Measurements from ENCODE around the gene HP1BP3. TPM values are rescaled to one million over a fixed set of nuclear protein-coding genes. Genes with fewer than 3 reads are reported as not detected.

The HP1BP3 gene
- total RNA-seq, 1 experiment from 2014 or later: 207 TPM

GRCh38 chr1:20699558-20699957 is 87.5 kb downstream of the HP1BP3 start:
- BruUV-seq (replicated peaks): no TSS peak
- Histone ChIP-seq H3K9me3 (ENCODE audit: control insufficient read depth in 1 of 2, insufficient read depth in 1 of 2, low read depth in 1 of 2, low read length in 2 of 2) (no peaks in the 10 kb centered on the region), H3K4me1 (ENCODE audit: control insufficient read depth in 1 of 2, insufficient read depth in 2 of 2, low read length in 2 of 2) (peaks cover 25 to 39% of the 10 kb centered on the region in 2 experiments), H4K20me1 (ENCODE audit: insufficient read depth) (no peaks in the 10 kb centered on the region), H3K9ac (ENCODE audit: low read length) (no peak overlapping the region), H3K36me3 (ENCODE audit: control insufficient read depth in 1 of 2, insufficient read depth in 2 of 2, low read length in 2 of 2) (no peaks in the 10 kb centered on the region), H3K79me2 (ENCODE audit: insufficient read depth, low read length) (no peaks in the 10 kb centered on the region), H3K4me3 (replicated peaks in 1 of 2; ENCODE audit: low read depth in 1 of 2, low read length in 2 of 2) (no peak overlapping the region), H3K9me2 (ENCODE audit: insufficient read depth) (no peaks in the 10 kb centered on the region), H3K4me2 (ENCODE audit: low read length) (no peak overlapping the region), H3K27me3 (ENCODE audit: insufficient read depth, low read length) (no peaks in the 10 kb centered on the region), H2AFZ (ENCODE audit: low read depth, low read length, poor library complexity, severe bottlenecking) (no peak overlapping the region), H3K27ac (ENCODE audit: low read depth, low read length) (no peak overlapping the region)
- CTCF ChIA-PET: interaction anchor here (0.9 kb wide), 1 partner anchor 19 kb away, joined by 3 read pairs; no protein-coding TSS in a partner anchor
- DNase-seq (ENCODE audit: low read depth, low spot score) (no peak), ATAC-seq (no peak)
- RAD21 ChIA-PET (ENCODE audit: low non-redundant PET in 1 of 2, low total read pairs in 2 of 2, uncharacterized antibody in 2 of 2, unreplicated experiment in 2 of 2): no interaction called here
- TF ChIP-seq ZBTB33 (IDR thresholded peaks at IDR 0.05; ENCODE audit: extremely low read depth, insufficient replicate concordance, low read length) (no peak), FOSL1 (IDR thresholded peaks at IDR 0.05; ENCODE audit: low read depth) (no peak), SRF (IDR thresholded peaks at IDR 0.05; ENCODE audit: low read depth) (no peak), ELF1 (IDR thresholded peaks at IDR 0.05; ENCODE audit: borderline replicate concordance, low read depth) (no peak), CBX3 (IDR thresholded peaks at IDR 0.05; ENCODE audit: low read depth) (no peak), YY1 (IDR thresholded peaks at IDR 0.05; ENCODE audit: extremely low read depth, insufficient replicate concordance, low read depth, low read length) (no peak), SIN3A (IDR thresholded peaks at IDR 0.05; ENCODE audit: low read depth) (no peak), POLR2A (IDR thresholded peaks at IDR 0.05; ENCODE audit: borderline replicate concordance, extremely low read depth, insufficient read depth, insufficient read length) (no peak)
- TF ChIP-seq, protein P1, sequence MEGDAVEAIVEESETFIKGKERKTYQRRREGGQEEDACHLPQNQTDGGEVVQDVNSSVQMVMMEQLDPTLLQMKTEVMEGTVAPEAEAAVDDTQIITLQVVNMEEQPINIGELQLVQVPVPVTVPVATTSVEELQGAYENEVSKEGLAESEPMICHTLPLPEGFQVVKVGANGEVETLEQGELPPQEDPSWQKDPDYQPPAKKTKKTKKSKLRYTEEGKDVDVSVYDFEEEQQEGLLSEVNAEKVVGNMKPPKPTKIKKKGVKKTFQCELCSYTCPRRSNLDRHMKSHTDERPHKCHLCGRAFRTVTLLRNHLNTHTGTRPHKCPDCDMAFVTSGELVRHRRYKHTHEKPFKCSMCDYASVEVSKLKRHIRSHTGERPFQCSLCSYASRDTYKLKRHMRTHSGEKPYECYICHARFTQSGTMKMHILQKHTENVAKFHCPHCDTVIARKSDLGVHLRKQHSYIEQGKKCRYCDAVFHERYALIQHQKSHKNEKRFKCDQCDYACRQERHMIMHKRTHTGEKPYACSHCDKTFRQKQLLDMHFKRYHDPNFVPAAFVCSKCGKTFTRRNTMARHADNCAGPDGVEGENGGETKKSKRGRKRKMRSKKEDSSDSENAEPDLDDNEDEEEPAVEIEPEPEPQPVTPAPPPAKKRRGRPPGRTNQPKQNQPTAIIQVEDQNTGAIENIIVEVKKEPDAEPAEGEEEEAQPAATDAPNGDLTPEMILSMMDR (IDR thresholded peaks at IDR 0.05 in 2 of 3, conservative IDR thresholded peaks at IDR 0.05 in 1 of 3; ENCODE audit: borderline replicate concordance in 1 of 3, insufficient read depth in 1 of 3, low read depth in 2 of 3, low read length in 2 of 3): no peak
- intact Hi-C loops (cut with micrococcal nuclease): no loop called here
- POLR2A ChIA-PET: no interaction called here

Measured in HCT116 (cell line).